HG03575 (cell line): ENCODE data around the gene SMIM33.
"Not testable (repeated sequence)": the region's sequence is repeated elsewhere in the genome, so short reads cannot be mapped to it uniquely, and the experiment has no call there.

Experiments
- ATAC-seq: cut with Tn5 transposase; IDR thresholded peaks from one replicate; pipeline ENCODE4 v1.9.1; 2021; ENCODE audit not compliant: unreplicated experiment, insufficient number of reproducible peaks, low FRiP score; ENCODE audit errors: extremely low read depth

The SMIM33 gene

DNA sequence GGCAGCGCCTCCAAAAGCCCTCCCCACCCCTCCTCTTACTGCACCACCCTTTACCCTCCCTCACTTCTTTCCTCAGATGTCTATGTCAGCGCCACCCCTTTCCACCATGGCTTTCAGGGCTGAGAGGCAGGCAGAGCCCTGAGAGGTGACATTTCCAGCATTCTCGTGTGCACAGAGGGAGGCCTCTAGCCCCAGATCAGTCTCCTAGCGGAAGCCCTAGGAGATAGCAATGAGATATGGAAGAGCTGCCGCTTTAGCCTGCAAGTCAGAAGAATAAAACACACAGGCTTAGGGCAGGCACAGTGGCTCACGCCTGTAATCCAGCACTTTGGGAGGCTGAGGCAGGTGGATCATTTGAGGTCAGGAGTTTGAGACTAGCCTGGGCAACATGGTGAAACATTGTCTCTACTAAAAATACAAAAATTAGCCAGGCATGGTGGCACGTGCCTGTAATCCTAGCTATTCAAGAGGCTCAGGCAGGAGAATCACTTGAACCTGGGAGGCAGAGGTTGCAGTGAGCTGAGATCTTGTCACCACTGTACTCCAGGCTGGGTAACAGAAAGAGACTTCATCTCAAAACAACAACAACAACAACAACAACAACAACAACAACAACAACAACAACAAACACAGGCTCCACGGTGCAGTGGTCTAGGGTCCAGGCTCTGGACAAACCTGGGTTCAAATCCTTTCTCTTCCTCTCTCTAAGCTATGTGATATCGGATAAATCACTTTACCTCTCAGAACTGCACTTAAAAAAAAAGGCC is 8.0 kb downstream of the SMIM33 start:
- not testable (repeated sequence) for ATAC-seq

DNA sequence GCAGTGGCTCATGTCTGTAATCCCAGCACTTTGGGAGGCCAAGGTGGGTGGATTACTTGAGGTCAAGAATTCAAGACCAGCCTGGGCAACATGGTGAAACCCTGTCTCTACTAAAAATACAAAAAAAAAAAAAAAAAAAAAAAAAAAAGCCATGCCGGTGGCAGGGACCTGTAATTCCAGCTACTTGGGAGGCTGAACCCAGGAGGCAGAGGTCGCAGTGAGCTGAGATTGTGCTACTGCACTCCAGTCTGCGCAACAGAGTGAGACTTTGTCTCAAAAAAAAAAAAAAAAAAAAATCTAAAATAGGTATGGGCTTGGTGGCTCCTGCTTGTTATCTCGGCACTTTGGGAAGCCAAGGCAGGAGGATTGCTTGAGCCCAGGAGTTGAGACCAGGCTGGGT is 8.9 kb downstream of the SMIM33 start:
- ATAC-seq = not testable (repeated sequence)

GRCh38 chr5:139481122-139481533 is 10.3 kb downstream of the SMIM33 start:
- no peak for ATAC-seq

DNA sequence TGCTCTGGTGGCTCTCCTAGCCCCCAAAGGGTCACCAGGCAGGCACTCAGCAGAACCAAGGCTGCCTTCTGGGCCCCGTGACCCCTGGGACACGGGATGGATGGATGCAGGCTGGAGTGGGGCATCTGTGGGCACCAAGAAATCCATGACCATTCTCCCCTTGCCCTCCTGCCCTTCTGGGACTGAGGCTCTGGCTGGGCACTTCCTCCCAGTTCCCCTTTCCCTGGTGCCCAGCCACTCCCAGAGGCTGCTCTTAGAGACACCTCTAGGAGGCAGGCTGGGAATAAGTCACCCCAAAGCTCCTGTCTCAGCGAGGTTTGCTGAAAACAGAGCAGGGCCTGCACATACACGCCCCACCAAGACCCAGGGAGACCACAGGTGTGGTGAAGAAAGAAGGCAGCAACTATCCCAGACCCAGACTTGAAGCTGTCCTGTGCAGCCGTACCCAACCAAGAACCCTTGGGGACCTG is 10.8 kb downstream of the SMIM33 start:
- no peak for ATAC-seq

- no peak for ATAC-seq
These were observed 11.5 kb downstream of the SMIM33 start, which contains the start of gene STING1 for GRCh38 chr5:139482050-139482889. STING1 (minus strand) TSS chr5:139482758; CDS start chr5:139481704, 1,054 bp downstream.

GRCh38 chr5:139482890-139483208 is 12.0 kb downstream of the SMIM33 start:
- ATAC-seq = not testable (repeated sequence)

GRCh38 chr5:139486201-139486600 is 15.4 kb downstream of the SMIM33 start:
- no peak for ATAC-seq

DNA sequence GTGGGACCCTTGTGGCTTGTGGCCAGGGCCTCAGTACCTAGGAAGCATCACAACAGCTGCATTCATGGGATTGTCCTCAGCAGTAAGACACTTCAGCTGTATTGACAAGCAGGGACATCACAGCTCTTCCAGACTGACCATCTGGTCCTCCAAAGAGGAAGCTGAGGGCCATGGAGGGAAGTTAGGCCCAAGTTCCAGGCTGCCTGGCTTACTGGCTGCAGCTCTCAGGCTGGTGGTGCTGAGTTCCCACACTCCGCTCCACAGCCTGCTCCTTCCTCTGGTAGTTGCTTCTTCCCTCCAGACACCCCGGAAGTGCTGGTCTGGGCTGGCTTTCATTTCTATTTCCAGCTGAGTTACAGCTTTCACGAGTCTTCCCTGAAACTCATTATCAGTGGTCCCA is 17.5 kb downstream of the SMIM33 start:
- ATAC-seq = no peak

- no peak for ATAC-seq
These were observed 21.9 kb downstream of the SMIM33 start for GRCh38 chr5:139492700-139493192.

- no peak for ATAC-seq
These were observed 23.5 kb downstream of the SMIM33 start for GRCh38 chr5:139494256-139494655.

DNA sequence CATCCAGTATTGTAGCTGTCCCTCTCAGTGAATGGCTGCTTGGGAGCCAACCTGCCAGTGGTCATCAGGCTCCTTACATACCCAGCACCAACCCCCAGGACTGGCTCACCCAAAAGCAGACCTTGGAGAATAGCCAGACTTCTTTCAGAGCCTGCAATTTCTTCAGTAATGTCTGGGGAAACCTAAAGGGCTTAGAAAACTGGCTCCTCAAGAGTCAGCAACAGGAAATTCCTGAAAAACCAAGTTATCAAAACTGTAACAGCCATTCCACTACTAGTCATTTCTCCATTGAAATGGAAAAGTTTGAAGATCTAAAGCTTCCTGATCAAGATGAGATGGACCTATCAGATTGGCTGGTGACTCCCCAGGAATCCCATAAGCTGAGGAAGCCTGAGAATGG is 24.0 kb downstream of the SMIM33 start:
- ATAC-seq = no peak

DNA sequence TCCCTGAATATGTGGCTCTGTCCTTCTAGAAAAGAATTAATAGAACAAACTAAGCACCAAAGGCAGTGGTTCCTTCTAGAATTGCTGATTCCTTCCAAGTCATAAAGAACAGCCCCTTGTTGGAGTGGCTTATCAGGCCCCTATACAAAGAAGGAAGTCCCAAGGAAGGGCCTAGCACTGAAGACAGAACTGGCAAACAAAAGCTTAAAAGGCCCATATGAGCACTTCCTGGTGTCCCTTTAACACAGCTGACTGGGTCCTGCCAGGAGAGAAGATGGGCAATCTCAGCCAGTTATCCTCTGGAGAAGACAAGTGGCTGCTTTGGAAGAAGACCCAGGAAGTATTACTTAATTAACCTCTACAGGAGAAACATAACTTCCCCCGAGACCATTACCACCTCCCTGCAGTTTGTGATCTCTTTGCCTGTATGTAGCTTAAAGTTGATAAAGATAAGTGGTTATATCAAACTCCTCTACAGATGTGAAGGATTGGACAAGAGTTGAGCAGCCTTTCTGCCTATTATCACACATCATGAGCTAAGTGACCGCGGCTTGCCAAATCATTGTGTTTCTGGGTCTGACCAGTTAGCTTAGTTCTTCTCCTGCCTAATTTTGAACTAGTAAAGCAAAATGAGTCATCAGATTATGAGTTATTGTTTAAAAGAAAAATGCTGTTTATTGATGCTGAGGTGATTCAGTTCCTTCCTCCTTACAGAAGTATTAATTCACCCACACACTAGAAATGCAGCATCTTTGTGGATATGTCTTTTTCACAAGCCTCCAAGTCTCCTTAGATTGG is 25.0 kb downstream of the SMIM33 start:
- no peak for ATAC-seq

DNA sequence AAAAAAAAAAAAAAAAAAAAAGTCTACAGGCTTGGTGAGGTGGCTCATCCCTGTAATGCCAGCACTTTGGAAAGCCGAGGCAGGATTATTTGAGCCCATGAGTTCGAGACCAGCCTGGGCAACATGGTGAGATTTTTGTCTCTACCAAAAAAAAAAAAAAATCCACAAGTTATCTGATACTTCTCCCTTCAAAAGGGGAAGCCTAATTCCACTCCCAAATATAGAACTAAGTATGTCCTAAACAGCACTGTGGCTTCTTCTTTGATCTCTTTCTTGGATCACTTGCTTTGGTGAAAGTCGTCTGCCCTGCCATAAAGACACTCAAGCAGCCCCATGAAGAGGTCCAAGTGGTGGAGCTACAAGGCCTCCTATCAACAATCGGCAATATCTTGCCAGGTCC is 30.6 kb downstream of the SMIM33 start:
- ATAC-seq = no peak

- ATAC-seq = not testable (repeated sequence)
These were observed 32.4 kb downstream of the SMIM33 start for GRCh38 chr5:139503036-139503817.

GRCh38 chr5:139503879-139504278 is 33.1 kb downstream of the SMIM33 start:
- ATAC-seq = not testable (repeated sequence)

DNA sequence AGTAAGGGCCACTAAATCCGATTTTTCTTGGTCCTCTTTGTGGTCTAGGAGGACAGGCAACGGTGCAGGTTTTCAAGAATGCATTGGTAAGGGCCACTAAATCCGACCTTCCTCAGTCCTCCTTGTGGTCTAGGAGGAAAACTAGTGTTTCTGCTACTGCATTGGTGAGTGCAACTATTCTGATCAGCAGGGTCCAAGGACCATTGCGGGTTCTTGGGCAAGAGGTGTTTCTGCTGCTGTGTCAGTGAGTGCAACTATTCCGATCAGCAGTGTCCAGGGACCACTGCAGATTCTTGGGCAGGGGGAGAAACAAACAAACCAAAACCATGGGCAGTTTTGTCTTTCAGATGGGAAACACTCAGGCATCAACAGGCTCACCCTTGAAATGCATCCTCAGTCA is 33.9 kb downstream of the SMIM33 start:
- ATAC-seq = not testable (repeated sequence)

GRCh38 chr5:139512786-139513390 is 42.1 kb downstream of the SMIM33 start:
- no peak for ATAC-seq

DNA sequence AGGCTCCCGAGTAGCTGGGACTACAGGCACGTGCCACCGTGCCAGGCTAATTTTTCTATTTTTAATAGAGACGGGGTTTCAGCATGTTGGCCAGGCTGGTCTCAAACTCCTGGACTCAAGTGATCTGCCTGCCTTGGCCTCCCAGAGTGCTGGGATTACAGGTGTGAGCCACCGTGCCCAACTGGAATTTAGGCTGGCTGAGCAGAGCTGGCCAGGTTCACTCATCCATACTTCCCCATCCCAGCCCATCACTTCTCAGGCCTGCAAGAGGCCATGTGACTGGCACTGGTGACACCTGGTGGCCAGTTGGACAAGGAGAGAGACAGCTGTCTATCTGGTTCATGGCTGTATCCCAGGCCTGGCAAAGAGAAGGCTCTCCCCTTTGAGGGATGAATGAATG is 42.6 kb downstream of the SMIM33 start:
- not testable (repeated sequence) for ATAC-seq
